GM18526 (cell line): ENCODE results near the gene SAPCD1.

Experiments
- POLR2A ChIP-seq: IDR thresholded peaks from 3 replicates; pipeline ENCODE4 v1.6.1; 2011; ENCODE audit not compliant: insufficient read length; ENCODE audit errors: extremely low read depth

SAPCD1 gene

DNA sequence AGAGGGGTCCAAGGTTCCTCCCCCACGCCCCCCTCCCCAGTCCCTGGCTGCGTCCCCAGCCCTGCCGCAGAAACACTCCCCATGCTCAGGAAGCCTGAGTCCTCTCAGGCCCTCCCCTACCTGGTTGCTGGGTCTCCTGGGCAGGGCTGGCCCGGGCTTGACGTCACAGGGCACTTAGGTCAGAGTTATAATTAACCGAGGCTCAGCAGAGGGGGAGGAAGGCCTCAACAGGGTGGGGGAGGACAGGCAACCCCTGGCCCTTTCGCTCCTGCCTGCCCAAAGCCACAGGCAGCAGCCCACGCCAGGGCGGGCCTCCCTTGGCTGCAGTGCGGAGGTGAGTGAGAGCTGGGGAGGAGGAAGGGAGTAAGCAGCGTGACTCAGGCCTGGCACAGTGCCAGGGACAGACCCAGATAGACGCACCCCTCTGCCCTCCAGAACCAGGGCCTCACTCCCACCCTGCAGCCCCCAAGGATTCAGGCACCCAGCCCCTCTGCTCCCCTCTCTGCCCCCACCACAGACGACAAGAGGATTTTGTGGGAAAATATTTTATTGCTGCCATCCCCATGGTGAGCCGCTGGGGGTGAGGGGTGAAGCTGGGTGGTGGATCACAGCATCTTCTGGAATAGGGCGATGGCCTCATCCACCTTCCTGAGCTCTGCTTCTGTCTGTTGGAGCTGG, 14.7 kb downstream of the SAPCD1 start, which contains the start of gene VWA7:
Gene VWA7 (minus strand): TSS at position 340 of the 678 bp plus-strand sequence. CDS start 549 bp downstream, outside the sequence.
- no peak for TF ChIP-seq POLR2A

DNA sequence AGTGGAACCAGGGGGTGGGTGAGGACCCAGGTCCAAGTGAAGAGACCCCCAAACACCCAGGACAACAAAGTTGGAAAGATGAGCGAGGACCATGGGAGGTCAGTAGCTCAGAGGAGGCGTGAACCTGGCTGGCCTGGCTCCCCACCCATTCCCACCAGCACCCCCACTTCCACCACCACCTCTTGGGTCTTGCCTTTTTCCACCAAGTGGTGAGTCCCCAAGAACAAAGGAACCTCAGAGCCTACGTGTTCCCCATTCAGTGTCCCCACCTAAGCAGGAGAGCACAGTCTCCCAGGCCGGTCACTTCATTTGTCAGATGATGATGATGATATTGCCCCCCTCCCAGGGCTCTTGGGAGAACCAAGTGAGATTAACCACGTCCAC, 15.2 kb downstream of the SAPCD1 start:
- no peak for TF ChIP-seq POLR2A

DNA sequence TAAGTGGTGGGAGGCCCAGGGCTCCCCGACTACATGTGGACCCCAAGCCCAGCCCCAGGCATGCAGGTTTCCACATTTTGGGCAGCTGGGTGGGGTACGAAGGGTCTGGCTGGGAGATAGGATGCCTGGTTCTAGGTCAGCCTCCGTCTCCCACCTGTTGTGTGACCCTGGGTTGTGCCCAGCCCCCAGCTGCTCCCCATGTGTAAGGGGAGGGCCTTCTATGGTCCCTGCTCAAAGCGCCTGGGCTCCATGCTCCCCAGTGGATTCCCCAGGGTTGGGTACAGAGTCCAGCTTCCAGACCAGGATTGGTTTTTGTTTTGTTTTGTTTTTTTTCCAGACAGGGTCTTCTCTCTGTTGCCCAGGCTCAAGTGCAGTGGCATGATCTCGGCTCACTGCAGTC, 15.7 kb downstream of the SAPCD1 start:
- TF ChIP-seq POLR2A, result no peak

DNA sequence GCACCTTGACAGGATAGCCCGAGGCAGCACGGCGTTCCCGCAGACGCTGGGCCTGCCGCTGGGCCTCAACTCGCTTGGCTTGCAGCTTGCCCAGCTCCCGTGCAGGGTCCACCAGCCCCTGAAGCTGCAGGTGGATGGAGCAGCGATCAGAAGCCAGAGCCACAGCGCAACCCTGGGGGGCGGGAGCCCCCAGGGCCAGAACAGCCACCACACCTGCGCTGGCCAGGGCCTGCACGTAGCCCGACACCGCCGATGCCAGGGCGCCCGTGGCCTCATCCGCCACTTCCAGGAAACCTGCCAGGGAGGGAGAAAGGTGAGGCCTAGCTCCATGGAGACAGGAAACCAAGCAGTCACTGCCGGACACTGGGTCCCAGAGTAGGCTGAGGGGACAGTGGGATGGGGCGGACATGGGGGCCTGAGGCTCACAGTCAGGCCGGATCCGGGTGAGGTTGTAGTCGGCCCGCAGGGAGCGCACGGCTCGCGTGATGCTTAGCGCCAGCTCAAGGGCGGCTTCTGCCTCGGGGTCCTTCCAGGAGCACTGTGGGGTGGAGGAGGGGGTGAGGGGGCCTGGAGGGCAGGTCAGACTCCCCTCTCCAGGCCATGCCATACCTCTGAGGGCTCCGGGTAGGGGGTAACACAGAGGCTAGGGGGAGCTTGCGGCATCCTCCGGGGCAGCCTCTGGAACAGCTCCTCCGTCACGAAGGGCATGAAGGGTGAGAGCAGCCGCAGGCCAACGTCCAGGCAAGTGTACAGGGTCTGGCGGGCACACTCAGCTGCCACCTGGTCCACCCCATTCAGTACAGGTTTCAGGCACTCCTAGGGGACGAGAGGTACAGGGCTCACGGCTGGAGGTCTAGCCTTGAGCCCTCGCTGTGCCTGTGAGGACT, 16.8 kb downstream of the SAPCD1 start:
- TF ChIP-seq POLR2A, result no peak

DNA sequence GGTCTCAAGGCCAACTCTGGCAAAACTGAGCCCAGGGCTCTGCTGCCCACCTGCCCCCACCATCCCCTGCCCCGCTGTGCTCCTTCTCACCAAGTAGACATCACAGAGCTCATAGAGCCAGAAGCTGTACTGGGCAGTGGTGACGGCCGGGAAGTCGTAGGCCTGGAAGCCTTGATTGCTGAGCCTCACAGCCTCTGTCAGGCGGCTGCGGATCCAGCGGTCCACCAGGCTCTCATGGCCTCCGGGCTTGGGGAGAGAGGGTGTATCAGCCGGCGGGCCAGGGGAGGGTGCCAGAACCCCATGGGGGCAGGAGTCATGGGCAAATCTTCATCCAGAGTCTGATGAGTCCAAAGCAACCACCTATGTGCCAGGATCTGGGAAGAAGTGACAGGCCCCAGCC, 17.5 kb downstream of the SAPCD1 start:
- no peak for TF ChIP-seq POLR2A

DNA sequence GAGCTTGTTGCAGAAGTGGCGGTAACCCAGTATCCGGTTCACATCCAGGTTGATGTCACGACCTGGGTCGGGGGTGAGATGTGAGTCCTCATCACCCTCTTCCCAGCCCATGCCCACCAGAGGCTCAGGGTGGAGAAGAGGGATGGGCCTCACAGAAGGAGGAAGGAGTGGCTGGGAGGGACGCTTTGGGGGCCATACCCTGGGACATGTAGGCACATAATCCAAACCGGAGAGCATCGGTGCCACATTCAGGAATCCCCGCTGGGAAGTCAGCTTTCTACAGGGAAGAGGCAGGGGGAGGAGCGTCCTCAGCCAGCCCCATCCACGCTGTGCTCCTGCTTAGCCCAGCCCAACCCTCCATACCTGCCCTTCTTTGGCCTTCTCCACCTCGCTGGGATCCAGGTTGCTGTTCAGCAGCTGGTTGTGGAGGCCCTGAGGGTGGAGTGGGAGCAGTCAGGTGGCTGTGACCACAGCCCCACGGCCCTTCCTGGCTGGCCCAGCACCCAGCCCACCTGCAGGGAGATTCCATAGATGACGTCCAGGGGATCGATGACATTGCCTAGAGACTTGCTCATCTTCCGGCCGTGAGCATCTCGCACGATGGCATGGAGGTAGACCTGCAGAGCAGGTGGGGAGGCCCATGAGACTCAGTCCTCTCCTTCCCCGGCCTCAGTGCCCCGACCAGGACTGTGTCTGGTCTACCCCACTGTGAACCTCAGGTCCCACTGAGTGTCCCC, 18.2 kb downstream of the SAPCD1 start:
- no peak for TF ChIP-seq POLR2A

DNA sequence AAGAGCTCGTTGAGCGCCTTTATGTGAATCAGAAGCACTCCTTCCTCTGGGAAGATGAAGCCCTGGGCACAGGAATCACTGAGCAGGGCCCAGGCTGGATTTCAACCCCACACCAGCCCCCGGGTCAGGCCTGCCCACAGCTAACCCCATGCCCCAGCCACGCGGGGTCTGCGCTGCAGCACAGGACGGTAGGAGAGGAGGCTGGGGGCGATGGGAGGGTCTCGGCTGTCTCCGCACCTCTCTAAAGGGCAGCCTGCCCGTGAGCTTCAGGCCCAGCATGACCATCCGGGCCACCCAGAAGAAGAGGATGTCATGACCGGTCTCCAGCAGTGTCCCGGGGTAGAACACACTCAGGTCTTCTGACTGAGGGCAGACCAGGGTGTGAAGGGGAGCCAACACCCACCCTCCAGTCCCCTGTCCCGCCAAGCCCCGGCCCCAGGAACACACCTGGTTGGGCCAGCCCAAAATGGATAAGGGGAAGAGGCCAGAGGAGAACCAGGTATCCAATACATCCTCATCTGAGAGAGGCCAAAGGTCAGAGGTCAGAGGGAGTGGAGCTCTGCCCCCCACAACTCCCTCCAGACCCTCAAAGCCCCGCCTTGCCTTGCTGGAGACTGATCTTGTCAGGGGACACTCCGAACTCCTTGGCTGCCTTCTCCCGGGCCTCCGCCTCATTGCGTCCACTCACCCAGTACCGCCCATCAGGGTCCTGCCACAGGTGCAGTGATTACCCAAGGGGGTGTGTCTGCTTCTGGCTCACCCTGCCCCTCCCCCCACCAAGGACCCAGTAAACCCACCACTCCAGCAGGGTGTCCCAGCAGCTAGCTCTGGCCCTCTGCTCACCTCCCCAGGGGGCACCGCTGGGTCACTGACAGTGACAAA, 19.0 kb downstream of the SAPCD1 start:
- no peak for TF ChIP-seq POLR2A

DNA sequence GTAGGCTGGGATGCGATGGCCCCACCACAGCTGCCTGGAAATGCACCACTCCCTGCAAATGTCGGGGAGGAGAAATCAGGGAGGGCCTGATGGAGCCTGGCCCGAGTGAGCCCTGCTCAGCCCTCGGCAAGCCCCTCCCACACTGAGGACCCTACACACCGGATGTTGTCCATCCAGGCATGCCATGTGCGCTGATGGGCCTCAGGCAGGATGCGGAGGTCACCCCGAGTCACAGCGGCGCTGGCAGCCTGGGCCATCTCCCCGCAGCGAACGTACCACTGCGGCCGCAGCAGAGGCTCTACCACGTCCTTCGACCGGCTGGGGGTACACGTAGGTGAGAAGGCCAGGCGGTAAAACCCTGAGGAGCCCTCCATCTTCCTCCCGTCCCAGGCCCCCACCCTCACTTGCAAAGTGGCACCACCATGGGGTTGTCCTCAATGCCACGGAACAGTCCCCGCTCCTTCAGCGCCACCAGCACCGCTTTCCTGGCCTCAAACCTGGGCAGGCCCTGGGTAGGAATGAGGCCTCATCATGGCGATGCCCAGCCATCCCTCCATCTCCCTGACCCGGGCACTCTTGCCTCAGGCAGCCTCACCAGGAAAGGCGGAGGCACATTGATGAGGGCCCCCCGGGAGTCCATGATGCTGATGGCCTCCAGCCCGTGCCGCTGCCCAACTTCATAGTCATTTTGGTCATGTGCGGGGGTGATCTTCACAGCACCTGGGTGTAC, 19.8 kb downstream of the SAPCD1 start:
- no peak for TF ChIP-seq POLR2A

DNA sequence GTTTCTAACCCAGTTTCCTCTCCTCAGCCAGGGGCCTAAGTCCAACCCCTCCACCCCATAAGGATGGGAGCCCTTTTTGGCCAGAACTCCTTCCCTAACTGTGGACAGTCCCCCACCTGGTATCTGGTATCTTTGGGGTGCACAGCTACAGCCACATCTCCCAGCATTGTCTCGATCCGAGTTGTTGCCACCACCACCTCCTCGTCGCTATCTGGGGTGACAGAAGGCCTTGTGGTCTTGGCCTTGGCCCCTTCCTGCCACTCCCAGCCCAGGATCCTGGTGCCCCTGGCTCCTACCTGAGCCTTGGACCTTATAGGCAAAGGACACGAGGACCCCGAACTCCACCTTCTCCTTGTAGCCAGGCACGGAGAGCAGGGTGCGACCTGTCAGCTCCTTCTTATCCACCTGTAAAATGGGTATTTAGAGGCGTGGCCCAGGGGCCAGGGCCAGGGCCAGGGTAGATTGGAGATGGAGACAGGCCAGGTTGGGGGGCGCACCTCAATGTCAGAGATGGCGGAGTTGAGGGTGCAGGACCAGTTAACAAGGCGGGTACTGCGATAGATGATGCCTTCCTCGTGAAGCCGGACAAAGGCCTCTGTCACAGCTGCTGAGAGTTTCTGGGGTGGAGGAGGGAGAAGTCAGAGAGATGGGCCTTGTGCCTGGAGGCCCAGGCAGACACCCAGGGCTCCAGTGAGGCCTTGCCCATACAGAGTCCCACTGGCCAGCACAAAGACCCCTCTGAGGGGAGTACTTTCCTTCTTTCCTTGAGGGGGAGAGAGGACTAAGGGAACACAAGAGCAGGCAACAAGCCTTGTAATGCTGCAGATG, 21.9 kb downstream of the SAPCD1 start:
- TF ChIP-seq POLR2A, result no peak

DNA sequence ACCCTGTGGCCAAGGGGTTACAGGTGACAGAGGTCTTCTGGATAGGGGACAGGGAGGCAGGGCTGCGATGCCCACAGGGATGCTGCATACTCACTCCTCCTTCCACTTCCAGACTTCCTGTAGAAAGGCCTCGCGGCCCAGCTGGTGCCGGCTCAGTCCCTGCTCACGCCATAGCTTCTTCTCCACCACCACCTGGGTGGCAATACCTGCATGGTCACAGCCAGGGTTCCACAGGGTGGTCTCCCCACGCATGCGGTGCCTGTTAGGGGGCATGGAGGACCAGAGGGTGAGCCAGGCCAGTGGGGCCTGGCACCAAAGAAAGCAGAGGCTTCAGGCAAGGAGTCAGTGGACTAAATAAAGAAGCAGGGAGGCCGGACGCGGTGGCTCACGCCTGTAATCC, 23.0 kb downstream of the SAPCD1 start:
- no peak for TF ChIP-seq POLR2A

DNA sequence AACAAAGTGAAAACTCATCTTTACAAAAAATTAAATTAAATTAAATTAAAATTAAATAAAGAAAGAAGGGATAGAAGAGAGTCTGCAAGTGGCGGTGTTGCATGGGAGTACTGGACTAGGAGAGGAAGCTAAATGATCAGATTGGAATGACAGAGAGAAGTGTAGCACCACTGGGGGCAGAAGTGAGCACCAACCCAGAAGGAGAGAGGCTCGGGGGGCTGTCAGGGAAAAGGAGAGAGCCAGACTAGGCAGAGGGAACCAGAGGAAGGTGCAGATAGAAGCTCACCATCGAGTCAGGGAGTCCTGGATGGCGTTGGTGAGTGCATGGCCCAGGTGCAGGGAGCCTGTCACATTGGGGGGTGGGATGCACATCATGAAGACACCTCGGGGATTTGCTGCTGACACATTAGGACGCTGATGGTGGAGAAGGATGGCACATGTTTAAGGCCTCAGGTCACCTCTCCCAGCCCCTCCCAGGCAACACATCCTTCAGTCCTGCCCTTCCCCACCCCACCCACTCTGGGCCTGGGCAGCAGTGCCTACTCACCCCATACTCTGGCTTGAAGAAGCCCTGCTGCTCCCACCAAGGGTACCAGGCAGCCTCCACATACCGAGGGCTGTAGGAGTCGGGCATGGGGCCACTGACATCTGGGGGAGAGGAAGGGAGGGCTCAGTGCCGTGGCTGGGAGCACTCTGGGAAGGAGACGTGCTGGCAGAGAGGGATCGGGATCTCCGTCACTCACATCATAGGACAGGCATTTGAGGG, 29.1 kb downstream of the SAPCD1 start:
- TF ChIP-seq POLR2A, result no peak

DNA sequence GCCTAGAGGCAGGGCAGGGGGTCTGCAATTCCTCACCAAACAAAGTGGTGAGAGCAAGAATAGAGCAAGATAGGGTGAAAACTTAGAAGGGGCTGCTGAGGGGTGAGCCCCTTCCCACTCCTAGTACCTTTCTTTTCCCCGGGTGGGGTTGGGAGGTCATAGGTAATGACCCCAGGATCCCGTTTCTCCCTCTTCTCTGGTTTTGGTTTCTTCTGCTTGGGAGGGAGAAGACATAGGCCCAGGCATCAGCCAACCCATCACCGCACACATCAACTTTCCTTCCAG, 29.6 kb downstream of the SAPCD1 start:
- no peak for TF ChIP-seq POLR2A

DNA sequence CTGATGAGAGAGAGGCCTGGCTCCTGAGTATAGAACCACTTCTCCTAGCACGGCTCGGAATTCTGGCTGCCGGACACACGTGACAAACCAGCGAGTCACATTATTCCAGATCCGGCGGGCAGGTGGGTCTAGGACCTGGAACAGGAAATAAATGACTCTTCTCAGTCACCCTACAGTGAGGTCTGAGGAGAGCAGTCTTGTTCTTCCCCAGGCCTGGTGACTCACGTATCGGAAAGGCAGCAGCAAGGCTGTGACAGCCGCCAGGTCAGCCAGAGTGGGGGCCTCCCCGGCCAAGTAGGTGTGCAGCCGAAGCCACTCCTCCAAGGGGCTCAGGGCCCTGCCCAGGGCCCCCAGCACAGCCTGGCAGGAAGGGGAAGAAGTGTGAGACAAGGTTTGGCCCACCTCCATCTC, 30.3 kb downstream of the SAPCD1 start:
- no peak for TF ChIP-seq POLR2A

DNA sequence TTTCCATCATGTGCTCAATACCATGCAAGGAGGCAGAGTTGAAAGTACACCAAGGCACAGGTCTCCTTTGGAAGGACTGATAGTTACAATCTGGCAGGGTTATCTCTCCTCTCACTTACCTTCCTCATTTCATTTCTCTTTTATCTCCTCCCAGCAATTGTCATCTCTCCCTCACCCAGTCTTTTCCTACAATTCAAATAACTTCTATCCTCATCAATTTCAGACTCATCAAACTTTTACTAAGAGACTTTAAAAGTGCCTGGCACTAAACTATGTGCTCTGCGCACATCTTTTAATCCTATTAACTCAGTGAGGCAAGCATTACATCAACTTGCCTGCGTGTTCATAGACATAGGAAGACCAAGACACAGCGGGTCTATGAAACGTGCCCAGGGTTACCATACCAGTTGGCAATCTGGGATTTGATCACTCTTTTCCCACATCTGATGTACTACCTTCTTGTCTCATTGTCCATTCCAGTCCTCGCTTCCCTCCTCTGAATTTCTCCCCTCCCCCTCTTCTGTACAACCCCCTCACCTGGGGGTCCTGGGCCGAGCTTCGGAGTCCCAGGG, 31.9 kb downstream of the SAPCD1 start:
- TF ChIP-seq POLR2A, result no peak
